Stimulated activated naive CD8-positive, alpha-beta T cell treated with anti-CD3 and anti-CD28 coated beads, Interleukin-15, Interleukin-2, amounts not matched to agents 100 ng/mL and 50 ng/mL, for 24 hours (primary cell): ENCODE results near the gene ALDH3B1.
A peak's percentile ranks its signal among the peaks of the same experiment; 100 is the strongest.

Source experiments
- H3K27ac Mint-ChIP-seq: one replicate; pipeline ENCODE4 v1.8.0; 2021; ENCODE audit warnings: mild to moderate bottlenecking, mixed read lengths
- H3K27me3 Mint-ChIP-seq: one replicate; pipeline ENCODE4 v1.8.0; 2021; ENCODE audit warnings: mixed read lengths
- H3K36me3 Mint-ChIP-seq: one replicate; pipeline ENCODE4 v1.8.0; 2021; ENCODE audit warnings: low read depth, mixed read lengths
- H3K4me1 Mint-ChIP-seq: one replicate; pipeline ENCODE4 v1.8.0; 2021; ENCODE audit warnings: low read depth, mixed read lengths
- H3K4me3 Mint-ChIP-seq: one replicate; pipeline ENCODE4 v1.8.0; 2021; ENCODE audit warnings: mild to moderate bottlenecking, mixed read lengths
- H3K9me3 Mint-ChIP-seq: one replicate; pipeline ENCODE4 v1.8.0; 2021; ENCODE audit warnings: mixed read lengths

ALDH3B1 gene

DNA sequence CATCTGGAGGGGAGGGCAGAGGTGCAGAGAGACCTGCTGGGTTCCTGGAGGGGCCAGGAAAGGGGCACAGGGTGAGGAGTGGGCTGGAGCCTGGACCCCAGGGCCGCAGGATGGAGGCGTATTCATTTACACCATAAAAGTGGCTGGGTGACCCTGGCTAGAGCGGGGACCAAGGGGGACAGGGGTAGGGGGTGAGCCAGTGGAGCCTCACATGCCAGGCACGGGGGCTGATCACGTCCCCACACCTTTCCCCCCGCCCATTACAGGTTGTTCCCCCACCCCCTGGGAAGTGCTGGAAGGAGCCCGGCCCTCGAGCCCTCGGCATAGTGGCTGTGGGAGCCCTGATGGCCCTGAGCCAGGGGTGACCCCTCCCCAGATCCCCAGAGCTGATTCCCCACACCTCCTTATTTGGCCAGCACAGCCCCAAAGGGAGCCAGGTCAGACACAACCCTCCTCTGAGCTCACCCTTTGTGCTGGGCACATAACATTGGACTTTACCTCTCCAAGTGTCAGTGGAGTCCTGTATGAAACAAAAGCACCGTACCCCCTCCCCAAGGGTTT lies 29.5 kb downstream of the ALDH3B1 start:
- H3K4me1 Mint-ChIP-seq = peaks cover 17% of the 10 kb centered on the region
- H3K36me3 Mint-ChIP-seq = peaks cover 4% of the 10 kb centered on the region
- peak overlapping the region; percentile 81 for H3K27ac Mint-ChIP-seq
- H3K9me3 Mint-ChIP-seq = no peaks in the 10 kb centered on the region
- H3K27me3 Mint-ChIP-seq = no peaks in the 10 kb centered on the region
- H3K4me3 Mint-ChIP-seq = peak overlapping the region; percentile 89

GRCh38 chr11:68040101-68040956 lies 30.2 kb downstream of the ALDH3B1 start:
- peak overlapping the region; percentile 89 for H3K4me3 Mint-ChIP-seq
- H3K4me1 Mint-ChIP-seq = peaks cover 17% of the 10 kb centered on the region
- peaks cover 4% of the 10 kb centered on the region for H3K36me3 Mint-ChIP-seq
- peak overlapping the region; percentile 76 for H3K27ac Mint-ChIP-seq
- H3K27me3 Mint-ChIP-seq = no peaks in the 10 kb centered on the region
- H3K9me3 Mint-ChIP-seq = no peaks in the 10 kb centered on the region

DNA sequence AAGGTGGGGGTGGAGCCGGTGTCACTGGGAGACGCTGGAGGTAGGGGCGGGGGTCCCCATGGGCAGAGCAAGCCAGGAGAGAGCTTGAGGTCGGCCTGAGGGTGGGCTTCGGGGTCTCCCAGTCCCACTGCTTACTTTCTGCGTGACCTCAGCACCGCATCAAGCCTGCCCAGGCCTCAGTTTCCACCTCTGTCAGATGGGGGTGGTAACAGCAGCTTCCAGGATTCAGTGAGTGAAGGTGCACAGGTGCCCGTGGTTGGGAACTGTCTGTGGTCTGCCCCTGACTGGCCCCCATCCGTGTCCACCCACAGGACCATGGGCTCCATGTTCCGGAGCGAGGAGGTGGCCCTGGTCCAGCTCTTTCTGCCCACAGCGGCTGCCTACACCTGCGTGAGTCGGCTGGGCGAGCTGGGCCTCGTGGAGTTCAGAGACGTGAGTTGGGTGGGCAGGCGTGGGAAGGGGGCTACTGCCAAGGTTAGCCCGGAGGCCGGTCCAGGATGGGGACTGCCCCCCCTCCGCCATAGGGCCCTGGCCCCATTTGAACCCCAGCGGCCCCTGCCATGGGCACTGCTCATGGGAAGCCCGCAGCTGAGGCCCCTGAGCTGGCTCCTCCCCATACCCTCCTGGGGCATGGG lies 30.9 kb downstream of the ALDH3B1 start:
- Mint-ChIP-seq H3K4me3 (peak overlapping the region; percentile 89), H3K36me3 (peaks cover 4% of the 10 kb centered on the region), H3K27me3 (no peaks in the 10 kb centered on the region), H3K9me3 (no peaks in the 10 kb centered on the region), H3K27ac (no peak overlapping the region), H3K4me1 (peaks cover 17% of the 10 kb centered on the region)

DNA sequence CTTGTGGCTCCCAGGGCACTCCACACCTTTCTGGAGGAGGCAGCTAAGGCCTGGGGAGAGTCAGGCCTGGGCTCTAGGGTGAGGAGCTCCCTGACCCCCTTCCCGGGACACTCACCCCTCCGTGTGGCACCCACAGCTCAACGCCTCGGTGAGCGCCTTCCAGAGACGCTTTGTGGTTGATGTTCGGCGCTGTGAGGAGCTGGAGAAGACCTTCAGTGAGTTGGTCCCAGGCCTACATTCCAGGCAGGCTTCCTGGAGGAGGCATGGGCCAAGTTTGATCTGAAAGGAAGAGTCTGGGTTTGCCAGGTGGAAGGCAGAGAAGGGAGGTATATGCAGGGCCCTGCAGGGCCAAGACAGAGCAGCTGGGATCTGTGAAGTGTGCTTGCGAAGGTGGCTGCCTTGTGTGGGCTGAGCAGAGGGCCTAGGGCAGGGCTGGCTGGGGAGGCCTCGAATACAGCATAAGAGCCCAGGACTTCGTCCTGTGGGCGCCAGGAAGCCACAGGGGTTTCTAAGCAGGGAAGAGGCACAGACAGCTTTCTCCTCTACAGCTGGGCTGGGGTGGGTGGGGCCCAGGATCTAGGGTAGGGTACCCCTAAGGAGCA lies 31.6 kb downstream of the ALDH3B1 start:
- H3K4me3 Mint-ChIP-seq = no peak overlapping the region
- H3K36me3 Mint-ChIP-seq = peaks cover 6% of the 10 kb centered on the region
- H3K27ac Mint-ChIP-seq = peak overlapping the region; percentile 74
- H3K9me3 Mint-ChIP-seq = no peaks in the 10 kb centered on the region
- H3K27me3 Mint-ChIP-seq = no peaks in the 10 kb centered on the region
- H3K4me1 Mint-ChIP-seq = peaks cover 15% of the 10 kb centered on the region

DNA sequence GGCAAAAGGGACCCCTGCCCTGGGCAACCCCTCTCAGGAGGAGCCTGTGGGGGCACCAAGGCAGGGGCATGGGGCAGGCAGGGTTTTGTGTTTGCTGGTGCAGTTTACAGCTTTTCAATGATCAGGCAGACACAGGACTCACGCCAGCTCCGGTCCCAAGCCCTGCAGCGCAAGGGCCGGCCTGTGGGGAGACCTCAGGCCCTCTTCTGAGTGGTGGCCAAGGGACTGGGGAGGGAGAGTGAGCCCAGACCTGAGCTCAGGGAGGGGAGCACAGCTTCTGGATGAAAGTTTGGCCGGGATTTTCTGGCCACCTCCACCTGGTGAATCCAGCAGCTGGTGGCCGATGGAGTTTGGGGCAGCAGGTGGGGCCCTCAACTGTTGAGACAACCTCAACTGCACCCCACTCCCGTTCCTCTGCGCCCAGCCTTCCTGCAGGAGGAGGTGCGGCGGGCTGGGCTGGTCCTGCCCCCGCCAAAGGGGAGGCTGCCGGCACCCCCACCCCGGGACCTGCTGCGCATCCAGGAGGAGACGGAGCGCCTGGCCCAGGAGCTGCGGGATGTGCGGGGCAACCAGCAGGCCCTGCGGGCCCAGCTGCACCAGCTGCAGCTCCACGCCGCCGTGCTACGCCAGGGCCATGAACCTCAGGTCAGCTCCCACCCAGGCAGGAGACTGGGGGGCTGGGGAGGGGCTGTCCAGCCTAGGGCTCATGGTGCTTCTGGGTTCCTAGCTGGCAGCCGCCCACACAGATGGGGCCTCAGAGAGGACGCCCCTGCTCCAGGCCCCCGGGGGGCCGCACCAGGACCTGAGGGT lies 32.3 kb downstream of the ALDH3B1 start:
- no peaks in the 10 kb centered on the region for H3K9me3 Mint-ChIP-seq
- peaks cover 8% of the 10 kb centered on the region for H3K36me3 Mint-ChIP-seq
- H3K4me3 Mint-ChIP-seq = no peak overlapping the region
- no peak overlapping the region for H3K27ac Mint-ChIP-seq
- no peaks in the 10 kb centered on the region for H3K27me3 Mint-ChIP-seq
- H3K4me1 Mint-ChIP-seq = peaks cover 8% of the 10 kb centered on the region

DNA sequence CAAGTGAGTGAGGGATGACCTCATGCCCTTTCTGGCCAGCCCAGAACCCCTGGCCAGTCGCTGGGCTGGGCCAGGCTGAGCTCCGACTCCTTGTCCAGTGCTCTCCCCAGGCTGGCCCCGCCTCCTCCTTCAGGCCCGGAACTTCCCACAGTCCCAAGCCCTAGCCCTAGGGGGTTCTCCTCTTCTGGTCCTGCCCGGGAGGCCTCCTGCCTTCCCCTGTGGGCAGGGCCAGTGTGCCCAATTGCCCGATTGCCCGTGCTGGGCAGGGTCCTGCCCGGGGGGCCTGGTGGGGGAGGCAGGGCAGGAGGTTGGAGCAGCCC lies 32.9 kb downstream of the ALDH3B1 start:
- no peaks in the 10 kb centered on the region for H3K9me3 Mint-ChIP-seq
- no peak overlapping the region for H3K4me3 Mint-ChIP-seq
- H3K27me3 Mint-ChIP-seq = no peaks in the 10 kb centered on the region
- no peak overlapping the region for H3K27ac Mint-ChIP-seq
- peaks cover 4% of the 10 kb centered on the region for H3K4me1 Mint-ChIP-seq
- peaks cover 8% of the 10 kb centered on the region for H3K36me3 Mint-ChIP-seq

DNA sequence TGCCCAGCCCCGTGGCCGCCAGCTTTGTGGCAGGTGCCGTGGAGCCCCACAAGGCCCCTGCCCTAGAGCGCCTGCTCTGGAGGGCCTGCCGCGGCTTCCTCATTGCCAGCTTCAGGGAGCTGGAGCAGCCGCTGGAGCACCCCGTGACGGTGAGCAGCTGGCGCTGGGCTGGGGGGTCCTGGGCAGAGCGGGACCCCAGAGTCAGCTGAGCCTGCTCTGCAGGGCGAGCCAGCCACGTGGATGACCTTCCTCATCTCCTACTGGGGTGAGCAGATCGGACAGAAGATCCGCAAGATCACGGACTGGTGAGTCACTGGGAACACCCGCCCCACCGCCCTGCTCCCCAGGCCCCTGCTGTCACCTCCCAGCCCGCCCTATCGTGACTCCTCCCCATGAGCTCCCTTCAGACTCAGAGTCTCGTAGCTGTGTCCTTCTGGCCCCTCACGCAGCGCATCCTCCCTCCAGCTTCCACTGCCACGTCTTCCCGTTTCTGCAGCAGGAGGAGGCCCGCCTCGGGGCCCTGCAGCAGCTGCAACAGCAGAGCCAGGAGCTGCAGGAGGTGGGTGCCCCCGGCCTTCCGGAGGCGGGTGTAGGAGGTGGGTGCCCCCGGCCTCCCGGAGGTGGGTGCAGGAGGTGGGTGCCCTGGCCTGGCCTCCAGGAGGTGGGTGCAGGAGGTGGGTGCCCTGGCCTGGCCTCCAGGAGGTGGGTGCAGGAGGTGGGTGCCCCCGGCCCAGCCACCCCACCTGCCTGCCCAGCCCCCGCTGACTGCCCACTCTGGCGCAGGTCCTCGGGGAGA lies 33.4 kb downstream of the ALDH3B1 start:
- Mint-ChIP-seq H3K4me3 (no peak overlapping the region), H3K27ac (no peak overlapping the region), H3K4me1 (peaks cover 4% of the 10 kb centered on the region), H3K27me3 (no peaks in the 10 kb centered on the region), H3K36me3 (peaks cover 8% of the 10 kb centered on the region), H3K9me3 (no peaks in the 10 kb centered on the region)

DNA sequence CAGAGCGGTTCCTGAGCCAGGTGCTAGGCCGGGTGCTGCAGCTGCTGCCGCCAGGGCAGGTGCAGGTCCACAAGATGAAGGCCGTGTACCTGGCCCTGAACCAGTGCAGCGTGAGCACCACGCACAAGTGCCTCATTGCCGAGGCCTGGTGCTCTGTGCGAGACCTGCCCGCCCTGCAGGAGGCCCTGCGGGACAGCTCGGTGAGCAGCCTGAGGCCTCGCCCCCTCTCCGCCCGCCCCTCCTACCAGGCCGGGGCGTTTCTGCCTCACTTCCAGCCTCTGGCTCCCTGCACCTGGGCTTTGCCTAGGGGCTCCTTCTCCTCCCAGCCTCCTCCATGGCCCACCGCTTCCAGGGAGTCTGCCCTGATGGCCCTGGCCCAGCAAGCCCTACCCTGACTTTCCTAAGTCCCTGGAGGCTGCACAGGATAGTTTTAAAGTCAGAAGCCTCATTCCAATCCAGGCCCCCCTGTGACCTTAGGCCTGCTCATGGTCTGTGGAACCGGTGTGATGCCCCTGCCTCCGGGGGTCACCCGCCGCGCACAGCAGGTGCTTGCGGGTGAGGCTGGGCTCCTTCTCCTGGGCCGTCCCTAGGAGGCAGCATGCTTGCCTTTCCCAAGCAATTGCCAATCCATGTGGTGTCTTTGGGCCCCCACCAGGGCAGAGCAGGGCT lies 34.2 kb downstream of the ALDH3B1 start:
- Mint-ChIP-seq H3K9me3 (no peaks in the 10 kb centered on the region), H3K27ac (no peak overlapping the region), H3K4me3 (no peak overlapping the region), H3K4me1 (peaks cover 4% of the 10 kb centered on the region), H3K36me3 (peaks cover 8% of the 10 kb centered on the region), H3K27me3 (no peaks in the 10 kb centered on the region)

DNA sequence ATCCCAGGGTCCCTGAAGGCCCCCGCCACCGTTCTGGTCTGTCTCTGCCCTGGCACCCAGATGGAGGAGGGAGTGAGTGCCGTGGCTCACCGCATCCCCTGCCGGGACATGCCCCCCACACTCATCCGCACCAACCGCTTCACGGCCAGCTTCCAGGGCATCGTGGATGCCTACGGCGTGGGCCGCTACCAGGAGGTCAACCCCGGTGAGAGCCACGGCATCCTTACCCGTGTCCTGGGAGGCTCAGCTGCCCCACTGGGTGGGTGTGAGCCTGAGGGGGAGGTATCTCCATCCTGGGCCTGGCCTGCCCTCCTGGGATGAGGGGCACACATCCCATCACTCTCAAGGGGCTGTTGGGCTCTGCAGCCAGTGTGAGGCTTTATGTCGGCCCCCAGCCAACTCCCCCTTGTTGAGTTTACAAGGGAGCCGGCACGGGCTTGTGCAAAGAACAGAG lies 34.8 kb downstream of the ALDH3B1 start:
- Mint-ChIP-seq H3K9me3 (no peaks in the 10 kb centered on the region), H3K4me1 (peaks cover 4% of the 10 kb centered on the region), H3K36me3 (peaks cover 8% of the 10 kb centered on the region), H3K4me3 (no peak overlapping the region), H3K27me3 (no peaks in the 10 kb centered on the region), H3K27ac (no peak overlapping the region)

DNA sequence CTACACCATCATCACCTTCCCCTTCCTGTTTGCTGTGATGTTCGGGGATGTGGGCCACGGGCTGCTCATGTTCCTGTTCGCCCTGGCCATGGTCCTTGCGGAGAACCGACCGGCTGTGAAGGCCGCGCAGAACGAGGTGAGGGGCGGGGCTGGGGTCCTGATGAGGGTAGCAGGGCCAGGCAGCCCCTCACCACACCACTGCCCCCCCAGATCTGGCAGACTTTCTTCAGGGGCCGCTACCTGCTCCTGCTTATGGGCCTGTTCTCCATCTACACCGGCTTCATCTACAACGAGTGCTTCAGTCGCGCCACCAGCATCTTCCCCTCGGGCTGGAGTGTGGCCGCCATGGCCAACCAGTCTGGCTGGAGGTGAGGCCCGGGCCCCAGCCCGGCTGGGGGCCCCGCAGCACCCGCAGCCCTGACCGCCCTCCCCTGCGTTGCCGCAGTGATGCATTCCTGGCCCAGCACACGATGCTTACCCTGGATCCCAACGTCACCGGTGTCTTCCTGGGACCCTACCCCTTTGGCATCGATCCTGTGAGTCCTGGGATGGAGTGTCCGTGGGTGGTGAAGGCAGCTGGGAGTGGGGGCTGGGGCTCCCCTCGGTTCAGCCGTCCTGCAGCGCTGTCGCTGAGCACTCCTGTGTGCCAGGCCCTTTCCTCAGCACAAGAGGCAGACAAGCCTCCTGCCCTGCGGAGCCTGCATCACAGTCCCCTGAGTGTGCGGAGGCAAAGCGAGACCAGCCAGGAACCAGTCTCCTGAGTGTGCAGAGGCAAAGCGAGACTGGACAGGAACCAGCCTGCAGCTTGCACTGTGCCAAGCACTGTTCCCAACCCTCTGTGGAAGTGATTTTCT lies 37.5 kb downstream of the ALDH3B1 start:
- Mint-ChIP-seq H3K36me3 (peaks cover 19% of the 10 kb centered on the region), H3K4me3 (no peak overlapping the region), H3K27me3 (no peaks in the 10 kb centered on the region), H3K9me3 (no peaks in the 10 kb centered on the region), H3K27ac (no peak overlapping the region), H3K4me1 (no peaks in the 10 kb centered on the region)

- no peaks in the 10 kb centered on the region for H3K27me3 Mint-ChIP-seq
- H3K4me1 Mint-ChIP-seq = no peaks in the 10 kb centered on the region
- peaks cover 25% of the 10 kb centered on the region for H3K36me3 Mint-ChIP-seq
- H3K27ac Mint-ChIP-seq = no peak overlapping the region
- no peaks in the 10 kb centered on the region for H3K9me3 Mint-ChIP-seq
- H3K4me3 Mint-ChIP-seq = no peak overlapping the region
Observed at GRCh38 chr11:68048681-68049508, 38.8 kb downstream of the ALDH3B1 start.
